Measurements from ENCODE around the gene FBXO36. TPM values are rescaled to one million over a fixed set of nuclear protein-coding genes. Genes with fewer than 3 reads are reported as not detected.

Gene FBXO36
- total RNA-seq, 4 donors from 2014 or later = 0.64 to 2.2 (median 0.98) TPM

DNA sequence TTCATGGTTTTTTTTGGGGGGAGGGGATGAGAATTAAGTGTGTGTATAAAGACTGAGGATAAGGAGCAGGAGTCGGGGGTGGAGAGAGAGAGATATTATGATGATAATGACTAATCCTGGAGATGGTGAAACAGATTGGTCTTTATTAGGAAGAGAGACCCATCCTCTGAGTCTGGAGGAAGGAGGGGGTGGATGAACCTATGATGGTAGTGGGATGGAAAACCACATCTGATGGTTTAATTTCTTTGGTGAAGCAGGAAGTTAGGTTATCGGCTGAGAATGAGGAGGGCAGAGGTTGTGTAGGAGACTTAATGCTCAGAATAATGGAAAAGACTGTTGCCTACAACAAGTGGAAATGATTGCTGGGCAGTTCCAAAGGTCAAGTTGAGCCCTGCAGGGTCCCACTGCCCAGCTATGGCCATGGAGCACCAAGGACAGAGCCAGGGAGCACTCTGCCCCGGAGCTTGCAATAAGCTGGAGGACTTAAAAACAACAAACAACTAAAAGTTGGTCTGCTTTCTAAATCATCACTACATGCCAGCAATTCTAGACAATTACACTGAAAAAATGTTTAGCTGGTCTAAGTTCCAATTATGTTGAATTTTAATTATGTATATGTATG is 138.5 kb downstream of the FBXO36 start:
- no peaks in the 10 kb centered on the region for H3K4me1 ChIP-seq
- ATAC-seq = no peak
- no peak overlapping the region for H3K4me3 ChIP-seq
- H3K27ac ChIP-seq = no peak overlapping the region
- no peaks in the 10 kb centered on the region for H3K9me3 ChIP-seq
- TF ChIP-seq POLR2A (IDR thresholded peaks at IDR 0.05) = no peak
- TF ChIP-seq, protein P1, sequence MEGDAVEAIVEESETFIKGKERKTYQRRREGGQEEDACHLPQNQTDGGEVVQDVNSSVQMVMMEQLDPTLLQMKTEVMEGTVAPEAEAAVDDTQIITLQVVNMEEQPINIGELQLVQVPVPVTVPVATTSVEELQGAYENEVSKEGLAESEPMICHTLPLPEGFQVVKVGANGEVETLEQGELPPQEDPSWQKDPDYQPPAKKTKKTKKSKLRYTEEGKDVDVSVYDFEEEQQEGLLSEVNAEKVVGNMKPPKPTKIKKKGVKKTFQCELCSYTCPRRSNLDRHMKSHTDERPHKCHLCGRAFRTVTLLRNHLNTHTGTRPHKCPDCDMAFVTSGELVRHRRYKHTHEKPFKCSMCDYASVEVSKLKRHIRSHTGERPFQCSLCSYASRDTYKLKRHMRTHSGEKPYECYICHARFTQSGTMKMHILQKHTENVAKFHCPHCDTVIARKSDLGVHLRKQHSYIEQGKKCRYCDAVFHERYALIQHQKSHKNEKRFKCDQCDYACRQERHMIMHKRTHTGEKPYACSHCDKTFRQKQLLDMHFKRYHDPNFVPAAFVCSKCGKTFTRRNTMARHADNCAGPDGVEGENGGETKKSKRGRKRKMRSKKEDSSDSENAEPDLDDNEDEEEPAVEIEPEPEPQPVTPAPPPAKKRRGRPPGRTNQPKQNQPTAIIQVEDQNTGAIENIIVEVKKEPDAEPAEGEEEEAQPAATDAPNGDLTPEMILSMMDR (IDR thresholded peaks at IDR 0.05 in 4 of 5, conservative IDR thresholded peaks at IDR 0.05 in 1 of 5) = no peak
- no peak for DNase-seq
- H3K27me3 ChIP-seq = peaks cover 0 to 4% (median 0%) of the 10 kb centered on the region in 3 donors
- in situ Hi-C loops (cut with MboI; ENCODE audit: low sequenced_read_pairs in 4 of 4) (no loop called here), intact Hi-C loops (cut with DNase I; ENCODE audit: low total_unique reads) (no loop called here)
- H3K36me3 ChIP-seq = no peaks in the 10 kb centered on the region

Other genes starting within 250 kb of the FBXO36 start
- 1 to 10 TPM in 2 of 4 donors, under 1 TPM in 2; 0.41 to 2.6 (median 1.2) TPM for gene DNER, start 207.9 kb upstream of the FBXO36 start, total RNA-seq
- gene TRIP12, start 494 bp upstream of the FBXO36 start, total RNA-seq = 100 to 1,000 TPM; 122 to 152 (median 141) TPM
- under 1 TPM; 0.44 to 0.66 (median 0.58) TPM for gene SLC16A14, start 146.4 kb downstream of the FBXO36 start, total RNA-seq

All from gastrocnemius medialis (tissue), 4 donors.